ENCODE measurements around the gene ATP11A.
"Not testable (repeated sequence)": the region's sequence is repeated elsewhere in the genome, so short reads cannot be mapped to it uniquely, and the experiment has no call there.

Gene ATP11A

DNA sequence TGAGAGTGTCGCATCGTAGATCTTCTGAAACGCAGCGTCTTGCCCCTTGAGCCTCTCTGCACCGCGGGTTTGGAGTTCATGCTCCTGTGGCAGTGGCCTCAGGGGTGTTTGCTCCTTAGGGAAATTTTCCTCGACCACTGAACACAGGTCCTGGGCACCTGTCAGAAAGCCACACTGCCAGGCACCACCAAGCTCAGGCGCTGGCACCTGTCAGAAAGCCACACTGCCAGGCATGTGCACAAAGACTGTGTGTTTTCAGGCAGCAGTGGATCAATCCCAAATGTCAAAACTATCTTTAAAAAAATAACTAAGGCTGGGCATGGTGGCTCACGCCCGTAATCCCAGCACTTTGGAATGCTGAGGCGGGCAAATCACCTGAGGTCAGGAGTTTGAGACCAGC is 87.1 kb downstream of the ATP11A start:
- H3K9me3 Mint-ChIP-seq = no peaks in the 10 kb centered on the region
- no peak overlapping the region for H3K27ac Mint-ChIP-seq
- DNase-seq (no peak), ATAC-seq (no peak)
- peaks cover 9% of the 10 kb centered on the region for H3K4me1 Mint-ChIP-seq
- no peak overlapping the region for H3K4me3 Mint-ChIP-seq
- no peaks in the 10 kb centered on the region for H3K36me3 Mint-ChIP-seq (ENCODE audit: low read depth)
- H3K27me3 Mint-ChIP-seq = no peaks in the 10 kb centered on the region

DNA sequence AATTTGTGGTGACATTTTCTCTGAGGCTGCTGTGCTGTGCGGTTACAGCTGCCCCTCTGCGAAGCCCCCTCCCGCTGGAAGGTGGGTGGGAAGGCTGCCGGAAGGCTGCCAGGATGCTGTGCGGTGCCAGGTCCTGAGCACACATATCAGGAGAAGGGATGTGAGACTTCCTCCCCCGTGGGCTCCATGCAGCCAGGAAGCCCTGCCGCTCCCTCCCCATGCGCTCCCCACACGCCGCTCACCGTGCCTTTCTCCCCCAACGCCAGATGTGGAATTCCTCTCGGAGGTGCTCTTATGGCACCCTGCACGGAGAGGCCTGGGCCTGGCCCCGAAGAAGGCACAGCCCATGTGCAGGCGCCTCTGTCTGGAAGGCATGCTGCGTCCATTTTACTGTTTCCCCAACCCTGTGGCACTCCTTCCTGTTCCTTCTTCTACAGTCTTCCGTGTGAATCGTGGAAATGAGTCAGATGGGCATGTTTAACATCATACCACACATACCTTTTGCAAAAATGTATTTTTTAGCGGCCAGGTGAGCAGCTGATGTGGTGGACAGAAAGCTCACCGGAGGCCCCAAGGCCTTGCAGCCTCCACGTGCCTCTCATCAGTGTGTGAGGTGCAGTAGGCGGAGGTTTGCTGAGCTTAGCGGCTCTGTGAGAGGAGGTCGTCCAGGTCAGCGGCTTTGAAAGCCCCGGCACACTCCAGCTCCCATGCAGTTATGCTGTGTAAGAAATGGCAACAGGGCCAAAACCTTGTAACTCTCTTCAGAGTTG is 88.0 kb downstream of the ATP11A start:
- DNase-seq (no peak), ATAC-seq (no peak)
- Mint-ChIP-seq H3K36me3 (ENCODE audit: low read depth) (no peaks in the 10 kb centered on the region), H3K4me1 (peaks cover 9% of the 10 kb centered on the region), H3K9me3 (no peaks in the 10 kb centered on the region), H3K27ac (no peak overlapping the region), H3K4me3 (no peak overlapping the region), H3K27me3 (no peaks in the 10 kb centered on the region)

DNA sequence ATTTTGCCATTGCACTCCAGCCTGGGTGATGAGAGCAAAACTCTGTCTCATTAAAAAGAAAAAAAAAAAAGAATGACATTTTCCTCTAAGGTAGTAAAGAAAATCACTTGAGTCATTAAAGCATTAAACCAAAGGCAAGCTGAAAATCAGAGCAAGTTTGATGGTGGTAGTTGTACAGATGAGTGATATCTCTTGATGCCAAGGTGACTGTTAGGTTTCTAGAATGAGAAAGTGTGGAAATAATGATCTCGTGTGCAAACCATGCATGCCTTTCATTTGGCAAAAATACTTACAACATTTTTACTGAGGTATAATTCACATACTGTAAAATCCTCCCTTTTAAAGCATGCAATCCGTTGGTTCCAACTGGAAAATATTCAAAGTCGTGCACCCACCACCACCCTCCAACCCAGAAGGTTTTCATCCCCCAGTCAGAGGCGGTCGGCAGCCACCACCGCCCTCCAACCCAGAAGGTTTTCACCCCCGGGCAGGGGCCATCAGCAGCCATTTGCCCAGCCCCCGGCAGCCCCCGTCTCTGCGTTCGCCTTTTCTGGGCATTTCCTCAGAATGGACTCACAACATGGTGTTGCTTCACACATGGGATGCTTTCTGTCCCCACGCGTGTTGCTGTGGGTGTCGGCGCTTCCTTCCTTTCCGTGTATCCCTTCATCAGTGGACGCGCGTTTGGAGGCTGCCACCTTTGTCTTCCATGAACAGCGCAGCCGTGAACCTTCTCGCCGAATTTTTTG is 90.2 kb downstream of the ATP11A start:
- H3K27ac Mint-ChIP-seq = no peak overlapping the region
- no peak overlapping the region for H3K4me3 Mint-ChIP-seq
- ATAC-seq (no peak), DNase-seq (no peak)
- peaks cover 13% of the 10 kb centered on the region for H3K4me1 Mint-ChIP-seq
- no peaks in the 10 kb centered on the region for H3K36me3 Mint-ChIP-seq (ENCODE audit: low read depth)
- no peaks in the 10 kb centered on the region for H3K9me3 Mint-ChIP-seq
- no peaks in the 10 kb centered on the region for H3K27me3 Mint-ChIP-seq

DNA sequence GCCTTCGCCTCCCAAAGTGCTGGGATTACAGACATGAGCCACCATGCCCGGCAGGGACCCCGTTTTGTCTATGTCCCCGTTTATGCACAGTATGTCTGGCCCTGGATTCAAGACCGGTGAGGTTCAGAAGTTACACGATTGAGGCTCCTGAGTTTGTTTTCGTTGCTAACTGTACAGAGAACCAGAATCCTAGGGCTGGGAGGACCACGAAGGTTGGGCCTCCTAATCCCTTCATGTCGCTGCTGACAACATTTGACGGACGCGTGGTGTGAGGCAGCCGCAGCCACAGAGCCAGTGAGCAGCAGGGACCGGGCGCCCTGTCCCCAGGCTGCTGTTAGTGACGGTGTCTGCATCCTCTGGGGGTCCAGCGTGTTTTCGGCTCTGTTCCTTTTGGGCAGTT is 91.4 kb downstream of the ATP11A start:
- H3K4me3 Mint-ChIP-seq = no peak overlapping the region
- ATAC-seq (no peak), DNase-seq (no peak)
- no peaks in the 10 kb centered on the region for H3K9me3 Mint-ChIP-seq
- H3K27me3 Mint-ChIP-seq = no peaks in the 10 kb centered on the region
- no peak overlapping the region for H3K27ac Mint-ChIP-seq
- peaks cover 4% of the 10 kb centered on the region for H3K36me3 Mint-ChIP-seq (ENCODE audit: low read depth)
- H3K4me1 Mint-ChIP-seq = peaks cover 13% of the 10 kb centered on the region

DNA sequence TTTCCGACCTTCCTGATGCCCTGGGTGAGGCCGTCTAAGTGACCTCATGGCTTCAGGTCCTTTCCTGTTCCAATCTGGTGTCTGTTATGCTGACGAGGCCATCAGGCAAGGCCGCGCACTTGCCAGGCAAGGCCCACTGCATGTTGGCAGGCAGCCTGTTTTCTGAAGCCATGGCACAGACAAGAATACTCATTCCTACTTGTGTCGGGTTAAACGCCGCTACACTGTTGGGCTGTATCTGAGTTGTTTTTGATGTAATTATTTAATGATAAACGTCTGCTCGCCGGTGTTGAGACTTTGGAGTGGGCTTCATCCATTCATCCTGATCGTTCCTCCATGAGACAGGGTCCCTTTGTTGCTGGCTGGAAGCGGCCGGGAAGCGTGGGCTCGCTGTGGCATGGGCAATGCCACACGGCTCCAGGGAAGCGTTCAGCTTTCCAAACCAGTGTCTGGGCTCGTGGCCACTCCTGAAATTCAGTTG is 92.1 kb downstream of the ATP11A start:
- DNase-seq (no peak), ATAC-seq (no peak)
- Mint-ChIP-seq H3K4me1 (peaks cover 13% of the 10 kb centered on the region), H3K27me3 (no peaks in the 10 kb centered on the region), H3K4me3 (no peak overlapping the region), H3K36me3 (ENCODE audit: low read depth) (peaks cover 7% of the 10 kb centered on the region), H3K9me3 (no peaks in the 10 kb centered on the region), H3K27ac (no peak overlapping the region)

DNA sequence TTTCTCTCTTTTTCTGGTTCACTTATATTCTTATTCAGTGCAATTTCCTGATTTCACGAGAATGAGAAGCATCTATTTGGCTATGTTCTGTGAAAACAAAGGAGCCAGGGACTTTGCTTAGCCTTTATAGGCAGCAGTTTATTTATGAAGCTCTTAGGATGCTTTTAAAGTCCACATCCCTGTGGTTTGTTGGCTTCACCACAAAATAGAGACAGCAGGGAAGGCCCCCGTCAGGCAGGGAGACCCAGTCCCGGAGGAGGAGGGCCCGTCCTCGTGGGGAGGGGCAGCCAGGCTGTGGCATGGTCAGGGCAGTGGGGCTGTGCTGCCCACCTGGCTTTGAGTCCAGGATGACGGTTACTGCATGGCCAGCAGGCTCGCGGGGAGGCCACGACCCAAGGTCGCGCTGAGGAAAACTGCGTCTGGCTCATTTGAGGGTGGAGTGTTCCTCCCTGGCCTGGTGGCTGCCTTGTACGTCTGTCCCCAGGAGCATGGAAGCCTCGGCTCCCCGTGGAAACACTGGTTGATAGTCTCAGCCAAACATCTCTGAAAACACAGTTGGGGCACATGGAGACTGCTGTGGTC is 92.7 kb downstream of the ATP11A start:
- peaks cover 7% of the 10 kb centered on the region for H3K36me3 Mint-ChIP-seq (ENCODE audit: low read depth)
- no peak for ATAC-seq
- DNase-seq = no peak

DNA sequence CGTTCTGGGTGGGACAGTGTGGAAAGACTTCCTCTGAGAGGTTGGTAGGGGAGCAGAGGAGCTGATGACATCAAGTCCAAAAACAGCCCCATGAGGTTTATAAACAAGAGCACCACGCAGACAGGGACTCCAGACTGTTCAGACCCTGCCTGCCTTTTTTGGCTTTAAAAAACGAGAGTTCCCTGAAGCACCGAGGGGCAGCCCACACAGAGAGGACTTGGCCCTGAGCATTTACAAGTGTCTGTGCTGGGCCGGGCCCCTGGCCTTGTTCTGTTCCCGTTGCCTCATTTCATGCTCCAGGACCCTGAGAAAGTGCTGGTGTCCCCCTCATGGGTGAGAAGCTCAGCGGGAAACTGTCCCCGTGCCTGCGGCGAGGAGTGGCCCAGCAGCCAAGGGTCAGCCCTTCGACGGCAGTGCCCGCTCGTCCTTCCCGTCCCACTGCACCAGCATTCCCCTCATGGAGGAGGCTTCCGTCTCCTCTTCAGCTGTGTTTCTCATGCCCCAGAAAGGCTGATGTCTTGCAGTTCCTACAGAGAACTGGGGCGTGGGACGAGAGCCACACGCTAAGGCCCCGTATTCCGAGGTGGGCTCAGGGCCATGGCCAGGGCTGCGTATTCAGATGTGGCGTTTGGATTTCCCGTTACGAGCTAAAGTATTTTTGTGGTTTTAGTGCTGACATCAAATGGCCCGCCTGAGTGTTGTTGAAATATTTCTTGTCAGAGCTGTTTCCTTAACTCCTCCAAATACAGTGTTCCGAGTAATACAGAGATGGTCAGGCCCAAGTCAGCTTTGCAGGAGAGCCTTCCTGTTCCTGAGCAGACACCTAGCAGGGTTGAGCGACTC is 93.5 kb downstream of the ATP11A start:
- Mint-ChIP-seq H3K4me3 (no peak overlapping the region), H3K36me3 (ENCODE audit: low read depth) (peaks cover 7% of the 10 kb centered on the region), H3K4me1 (peaks cover 12% of the 10 kb centered on the region), H3K27ac (peak overlapping the region; percentile 27), H3K27me3 (no peaks in the 10 kb centered on the region), H3K9me3 (no peaks in the 10 kb centered on the region)
- DNase-seq (no peak), ATAC-seq (peak; percentile 33)

More for the DNA sequence above, 92.7 kb downstream of the ATP11A start:
- Mint-ChIP-seq H3K9me3 (no peaks in the 10 kb centered on the region), H3K4me3 (no peak overlapping the region), H3K27me3 (no peaks in the 10 kb centered on the region), H3K4me1 (peaks cover 13% of the 10 kb centered on the region), H3K27ac (no peak overlapping the region)

DNA sequence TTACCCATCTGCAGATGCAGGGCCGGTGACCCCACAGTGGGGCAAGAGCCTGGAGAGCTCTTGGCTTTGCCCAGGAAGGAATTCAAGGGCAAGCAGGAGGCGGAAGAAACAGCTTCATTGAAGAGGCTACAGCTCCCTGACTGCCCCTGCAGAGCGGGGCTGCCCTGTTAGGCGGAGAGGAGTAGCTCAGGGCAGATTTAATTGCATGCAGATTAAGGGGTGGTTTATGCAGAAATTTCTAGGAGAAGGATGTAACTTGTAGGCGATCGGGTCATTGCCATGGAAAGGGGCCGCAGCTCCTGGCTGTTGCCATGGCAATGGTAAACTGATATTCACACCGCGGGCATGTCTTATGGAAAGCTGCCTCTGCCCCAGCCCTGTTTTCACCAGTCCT is 94.1 kb downstream of the ATP11A start:
- Mint-ChIP-seq H3K27ac (no peak overlapping the region), H3K4me3 (no peak overlapping the region), H3K9me3 (no peaks in the 10 kb centered on the region), H3K27me3 (no peaks in the 10 kb centered on the region), H3K4me1 (peaks cover 11% of the 10 kb centered on the region), H3K36me3 (ENCODE audit: low read depth) (peaks cover 12% of the 10 kb centered on the region)
- no peak for ATAC-seq
- DNase-seq = no peak

DNA sequence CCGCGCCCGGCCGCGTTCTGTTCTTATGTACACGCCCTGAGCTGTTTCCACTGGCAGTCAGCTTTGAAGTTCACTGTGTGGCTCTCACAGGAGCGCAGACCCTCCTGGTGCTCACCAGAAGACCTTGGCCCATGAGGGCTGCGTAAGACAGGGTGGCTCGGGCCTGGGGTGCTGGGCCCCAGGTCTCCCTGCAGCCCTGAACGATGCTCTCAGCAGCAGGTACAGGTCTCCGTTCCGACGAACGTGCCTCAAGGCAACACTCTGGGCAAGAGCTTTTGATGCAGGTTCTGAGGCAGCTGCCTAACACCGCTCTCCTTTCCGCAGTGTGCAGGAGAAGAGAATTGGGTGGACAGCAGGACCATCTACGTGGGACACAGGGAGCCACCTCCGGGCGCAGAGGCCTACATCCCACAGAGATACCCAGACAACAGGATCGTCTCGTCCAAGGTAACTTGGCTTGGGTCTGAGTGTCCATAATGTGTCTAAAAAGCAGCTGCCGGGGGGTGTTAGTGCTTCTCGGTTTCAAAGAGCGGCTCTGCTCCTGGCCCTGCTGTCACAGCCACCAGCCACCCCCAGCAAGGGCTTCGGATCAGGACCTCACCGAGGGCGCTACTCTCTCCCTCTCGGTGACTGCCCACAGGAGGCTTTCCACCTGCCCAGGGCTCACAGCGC is 95.1 kb downstream of the ATP11A start:
- Mint-ChIP-seq H3K9me3 (no peaks in the 10 kb centered on the region), H3K4me1 (peaks cover 10% of the 10 kb centered on the region), H3K27me3 (no peaks in the 10 kb centered on the region), H3K4me3 (no peak overlapping the region), H3K36me3 (ENCODE audit: low read depth) (peaks cover 14% of the 10 kb centered on the region), H3K27ac (no peak overlapping the region)
- DNase-seq (no peak), ATAC-seq (no peak)

DNA sequence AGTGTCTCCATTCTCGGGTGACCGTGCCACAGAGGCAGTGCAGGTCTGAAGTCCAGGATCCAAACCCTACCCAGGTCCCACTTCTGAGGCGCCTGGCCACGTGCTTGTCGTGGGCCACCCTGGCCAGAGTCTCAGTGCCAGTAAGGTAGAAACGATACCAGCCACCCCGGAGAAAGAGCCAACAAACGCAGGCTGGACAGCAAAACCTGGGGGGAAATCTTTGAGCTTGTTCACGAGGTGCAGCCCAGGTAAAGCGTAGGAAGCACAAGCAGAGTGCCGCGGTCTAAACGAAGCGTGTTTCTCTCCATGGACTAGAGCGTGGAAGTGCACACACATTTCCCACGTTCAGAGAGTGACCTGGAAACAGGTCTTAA is 95.6 kb downstream of the ATP11A start:
- Mint-ChIP-seq H3K9me3 (no peaks in the 10 kb centered on the region), H3K4me1 (peaks cover 7% of the 10 kb centered on the region), H3K36me3 (ENCODE audit: low read depth) (peaks cover 14% of the 10 kb centered on the region), H3K27ac (no peak overlapping the region), H3K4me3 (no peak overlapping the region), H3K27me3 (no peaks in the 10 kb centered on the region)
- ATAC-seq = no peak
- DNase-seq = no peak

DNA sequence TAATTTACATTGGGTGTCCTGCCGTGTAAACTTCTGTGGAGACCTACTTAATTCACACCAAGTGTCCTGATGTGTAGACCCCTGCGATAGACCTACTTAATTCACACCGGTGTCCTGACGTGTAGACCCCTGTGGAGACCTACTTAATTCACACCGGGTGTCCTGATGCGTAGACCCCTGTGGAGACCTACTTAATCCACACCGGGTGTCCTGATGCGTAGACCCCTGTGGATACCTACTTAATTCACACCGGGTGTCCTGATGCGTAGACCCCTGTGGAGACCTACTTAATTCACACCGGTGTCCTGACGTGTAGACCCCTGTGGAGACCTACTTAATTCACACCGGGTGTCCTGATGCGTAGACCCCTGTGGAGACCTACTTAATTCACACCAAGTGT is 97.0 kb downstream of the ATP11A start:
- H3K4me3 Mint-ChIP-seq, H3K27ac Mint-ChIP-seq, DNase-seq, H3K4me1 Mint-ChIP-seq, H3K27me3 Mint-ChIP-seq, H3K9me3 Mint-ChIP-seq, ATAC-seq: not testable (repeated sequence)
- peaks cover 14% of the 10 kb centered on the region for H3K36me3 Mint-ChIP-seq (ENCODE audit: low read depth)

DNA sequence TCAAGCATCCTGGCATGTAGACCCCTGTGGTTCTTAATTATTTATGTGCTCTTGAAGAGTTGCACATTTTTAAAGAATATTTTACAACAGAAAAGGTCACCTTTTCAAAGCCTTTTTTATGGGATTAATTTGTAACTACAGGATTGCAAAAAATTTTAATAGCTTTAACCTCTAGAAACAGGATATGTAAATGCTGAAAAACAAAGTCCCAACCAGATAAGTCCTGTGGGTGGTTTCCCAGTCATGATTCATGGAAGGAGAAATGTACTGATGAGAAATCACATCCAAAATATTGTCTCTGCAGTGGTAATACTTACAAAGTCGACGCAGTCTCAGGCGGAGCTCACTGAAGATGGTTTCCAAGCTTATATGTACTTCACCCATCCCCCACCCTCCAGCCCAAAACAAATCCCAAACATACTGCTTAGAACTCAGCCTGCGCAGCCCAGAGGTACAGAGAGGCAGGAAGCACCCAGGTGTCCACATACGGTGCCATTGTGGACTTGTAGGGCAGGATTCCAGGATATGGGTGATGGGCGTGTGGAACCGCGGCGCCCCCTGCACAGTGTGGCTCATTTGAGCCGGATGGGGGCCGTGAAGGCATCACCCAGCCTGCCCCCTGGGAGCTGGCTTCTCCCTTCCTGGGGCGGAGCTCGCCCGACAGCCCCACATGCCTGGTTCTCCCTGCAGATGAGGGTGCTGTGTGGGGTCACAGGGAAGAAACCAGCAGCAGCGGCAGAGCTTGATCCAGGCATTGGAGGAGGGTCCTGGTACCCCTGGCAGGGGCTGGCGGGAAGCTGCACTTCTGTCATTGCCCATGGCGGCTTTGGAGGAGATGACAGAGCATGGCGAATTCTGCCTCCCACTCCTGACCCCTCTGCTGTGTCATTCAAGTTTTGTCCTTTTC is 101.2 kb downstream of the ATP11A start:
- Mint-ChIP-seq H3K9me3 (no peaks in the 10 kb centered on the region), H3K4me1 (peaks cover 10% of the 10 kb centered on the region), H3K27ac (no peak overlapping the region), H3K4me3 (no peak overlapping the region), H3K36me3 (ENCODE audit: low read depth) (peaks cover 12% of the 10 kb centered on the region), H3K27me3 (no peaks in the 10 kb centered on the region)
- DNase-seq (no peak), ATAC-seq (no peak)
